HG02798 (cell line): ENCODE measurements around the gene RANBP3.
"Not testable (repeated sequence)": the region's sequence is repeated elsewhere in the genome, so short reads cannot be mapped to it uniquely, and the experiment has no call there.

Experiments used
- ATAC-seq: cut with Tn5 transposase; IDR thresholded peaks from one replicate; pipeline ENCODE4 v1.9.1; 2021; ENCODE audit warnings: mild to moderate bottlenecking; ENCODE audit not compliant: unreplicated experiment, poor library complexity

RANBP3 gene, protein sequence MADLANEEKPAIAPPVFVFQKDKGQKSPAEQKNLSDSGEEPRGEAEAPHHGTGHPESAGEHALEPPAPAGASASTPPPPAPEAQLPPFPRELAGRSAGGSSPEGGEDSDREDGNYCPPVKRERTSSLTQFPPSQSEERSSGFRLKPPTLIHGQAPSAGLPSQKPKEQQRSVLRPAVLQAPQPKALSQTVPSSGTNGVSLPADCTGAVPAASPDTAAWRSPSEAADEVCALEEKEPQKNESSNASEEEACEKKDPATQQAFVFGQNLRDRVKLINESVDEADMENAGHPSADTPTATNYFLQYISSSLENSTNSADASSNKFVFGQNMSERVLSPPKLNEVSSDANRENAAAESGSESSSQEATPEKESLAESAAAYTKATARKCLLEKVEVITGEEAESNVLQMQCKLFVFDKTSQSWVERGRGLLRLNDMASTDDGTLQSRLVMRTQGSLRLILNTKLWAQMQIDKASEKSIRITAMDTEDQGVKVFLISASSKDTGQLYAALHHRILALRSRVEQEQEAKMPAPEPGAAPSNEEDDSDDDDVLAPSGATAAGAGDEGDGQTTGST

DNA sequence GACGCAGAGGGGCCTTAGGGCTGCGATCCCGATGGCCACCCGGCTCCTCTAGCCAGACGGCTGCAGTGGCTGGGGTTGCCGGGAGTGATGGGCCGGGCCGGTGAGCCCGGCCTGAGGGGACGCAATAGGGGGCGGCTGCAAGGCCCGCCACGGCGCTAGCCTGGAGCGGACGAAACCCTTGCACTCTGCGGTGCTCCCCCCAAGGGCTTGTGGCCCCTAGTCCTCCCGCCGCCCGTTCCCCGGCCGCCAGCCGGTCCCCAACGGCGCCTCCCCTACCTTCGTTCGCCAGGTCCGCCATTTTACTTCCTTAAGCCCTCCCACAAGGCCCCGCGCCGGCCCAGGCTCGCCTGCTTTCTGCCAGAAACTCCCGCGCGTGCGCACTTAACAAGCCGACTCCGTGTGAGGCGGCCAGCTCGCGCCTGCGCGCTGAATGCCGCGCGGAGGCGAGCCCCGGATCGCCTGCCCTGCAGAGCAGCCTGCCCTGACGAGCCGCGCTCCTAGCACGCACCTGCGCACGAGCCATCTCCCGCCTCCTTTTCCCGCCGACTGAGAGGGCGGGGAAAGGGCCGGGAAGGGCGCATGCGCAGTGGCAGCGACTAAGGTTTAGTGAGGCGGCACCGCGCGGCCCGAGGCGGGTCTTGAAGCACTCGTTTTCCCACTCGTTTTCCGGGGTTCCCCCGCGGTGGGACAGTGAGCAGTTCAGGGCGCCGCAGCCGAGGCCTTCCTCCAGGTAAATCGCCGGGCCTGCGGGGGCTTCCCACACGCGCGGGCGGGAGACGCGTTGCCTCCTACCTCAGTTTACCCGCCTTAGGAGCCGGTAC lies at the start of gene RANBP3:
RANBP3 (minus strand) TSS at position 356 of the 821 bp plus-strand sequence; CDS start at position 298, 58 bp downstream.
- peak; percentile 96 for ATAC-seq

DNA sequence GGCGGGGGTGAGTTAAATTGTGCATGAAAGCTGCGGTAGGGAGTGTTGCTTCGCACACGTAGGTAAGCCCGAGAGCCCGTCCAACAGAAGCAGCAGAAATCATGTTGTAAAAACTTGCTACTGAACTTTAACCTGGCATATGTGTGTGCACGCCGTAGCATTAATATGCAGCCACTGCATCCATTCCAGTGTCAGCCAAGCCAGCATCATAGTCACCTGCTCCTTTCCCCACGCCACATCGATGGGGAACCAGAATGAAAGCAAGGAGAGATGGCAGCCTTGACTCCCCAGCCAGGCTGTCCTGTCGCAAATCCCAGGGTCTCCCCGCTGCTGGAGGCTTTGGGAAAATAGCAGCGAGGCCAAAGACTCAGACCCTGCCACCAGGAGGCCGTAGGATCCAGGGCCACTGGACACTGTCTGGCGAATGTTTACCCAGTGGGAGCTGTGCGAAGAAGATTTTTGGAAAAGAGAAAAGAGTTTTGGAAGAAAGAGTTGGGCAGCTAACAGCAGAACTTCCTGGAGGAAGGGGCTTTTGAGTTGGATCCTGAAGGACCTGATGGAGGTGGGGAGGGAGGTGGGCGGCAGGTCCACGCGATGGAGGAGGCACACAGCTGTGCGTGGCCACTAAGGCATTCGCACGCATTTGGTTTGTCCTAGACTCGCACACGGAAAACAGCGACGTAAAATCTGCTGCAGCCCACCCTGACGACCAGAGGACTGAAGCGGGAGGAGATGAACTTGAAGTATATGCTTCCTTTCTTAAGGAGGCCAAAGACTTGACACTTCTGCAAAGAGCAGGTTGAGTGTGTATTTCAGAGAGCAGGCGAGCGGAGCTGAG lies 48.7 kb upstream of the RANBP3 start:
- ATAC-seq: no peak

DNA sequence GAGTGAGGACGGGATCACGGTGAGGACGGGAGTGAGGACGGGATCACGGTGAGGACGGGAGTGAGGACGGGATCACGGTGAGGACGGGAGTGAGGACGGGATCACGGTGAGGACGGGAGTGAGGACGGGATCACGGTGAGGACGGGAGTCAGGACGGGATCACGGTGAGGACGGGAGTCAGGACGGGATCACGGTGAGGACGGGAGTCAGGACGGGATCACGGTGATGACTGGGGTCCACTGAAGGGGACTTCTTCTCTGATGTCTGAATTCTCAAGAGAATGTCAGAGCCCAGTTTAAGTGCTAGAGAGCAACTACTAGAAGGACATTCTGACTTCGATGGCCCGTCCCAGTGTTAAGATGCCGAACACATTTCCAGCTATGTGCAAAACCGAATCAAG lies 46.8 kb upstream of the RANBP3 start:
- ATAC-seq: not testable (repeated sequence)

DNA sequence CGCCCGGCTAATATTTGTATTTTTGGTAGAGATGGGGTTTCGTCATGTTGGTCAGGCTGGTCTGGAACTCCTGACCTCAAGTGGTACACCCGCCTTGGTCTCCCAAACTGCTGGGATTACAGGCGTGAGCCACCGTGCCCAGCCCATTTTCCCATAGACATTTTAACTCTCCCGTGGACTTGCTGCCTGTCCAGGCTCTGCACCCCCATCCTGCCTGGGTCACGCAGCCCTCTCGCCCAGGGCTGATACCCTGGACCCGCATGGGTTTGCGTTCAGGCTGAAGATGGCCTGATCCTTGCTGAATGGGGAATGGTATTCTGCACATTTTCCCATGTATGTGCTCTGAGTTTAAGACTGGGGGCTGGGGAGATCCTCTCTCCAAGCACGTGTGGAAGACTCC lies 46.0 kb upstream of the RANBP3 start:
- no peak for ATAC-seq

DNA sequence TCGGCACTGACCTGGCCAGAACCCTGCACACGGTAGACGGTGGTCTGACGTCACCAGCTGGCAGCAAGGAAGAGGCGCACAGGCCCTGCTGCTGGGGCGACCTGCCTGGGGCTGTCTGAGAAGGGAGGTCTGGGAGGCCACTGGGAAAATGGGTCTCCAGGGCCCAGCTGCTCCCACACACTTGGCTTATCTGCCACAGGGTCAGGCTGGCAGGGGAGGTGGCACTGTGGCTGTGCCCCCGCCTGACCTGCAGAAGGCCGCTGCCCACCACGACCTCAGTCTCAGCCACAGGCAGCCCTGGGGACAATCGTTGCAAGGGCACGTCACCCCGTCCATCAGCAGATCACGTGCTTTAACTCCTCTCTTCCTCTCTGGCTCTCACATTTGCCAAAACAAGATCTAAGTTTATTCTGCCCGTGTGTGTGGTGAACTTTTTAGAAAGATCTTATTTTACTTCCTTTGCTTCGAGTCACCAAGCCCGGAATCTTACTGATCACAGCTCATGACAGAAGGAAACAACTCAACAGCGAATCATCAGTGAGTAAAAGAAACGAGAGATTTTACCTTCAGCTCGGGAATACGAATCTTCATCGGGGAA lies 45.2 kb upstream of the RANBP3 start:
- no peak for ATAC-seq

DNA sequence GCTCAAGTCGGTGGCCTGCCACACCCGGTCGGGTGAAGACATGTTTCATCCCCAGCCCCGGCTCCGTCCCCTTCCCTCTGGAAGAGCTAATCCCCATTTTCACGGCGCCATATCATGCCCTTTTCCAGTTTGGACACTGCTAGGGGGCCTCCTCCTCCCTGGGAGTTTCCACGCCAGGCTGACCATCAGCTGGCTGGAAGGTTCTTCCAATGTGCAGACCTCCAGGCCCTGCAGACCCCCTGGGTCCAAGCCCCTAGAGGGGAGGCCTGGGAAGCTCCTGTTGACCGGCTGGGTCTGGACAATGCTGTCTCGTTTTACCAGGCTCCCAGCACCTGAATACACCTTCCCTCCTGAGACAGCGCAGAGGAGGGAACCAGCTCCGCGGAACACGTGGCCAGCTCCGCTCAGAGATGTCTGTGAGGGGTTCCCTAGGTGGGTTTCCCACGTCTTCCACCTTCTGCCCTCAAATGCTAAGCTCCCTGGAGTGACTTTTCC lies 44.7 kb upstream of the RANBP3 start:
- ATAC-seq: no peak

DNA sequence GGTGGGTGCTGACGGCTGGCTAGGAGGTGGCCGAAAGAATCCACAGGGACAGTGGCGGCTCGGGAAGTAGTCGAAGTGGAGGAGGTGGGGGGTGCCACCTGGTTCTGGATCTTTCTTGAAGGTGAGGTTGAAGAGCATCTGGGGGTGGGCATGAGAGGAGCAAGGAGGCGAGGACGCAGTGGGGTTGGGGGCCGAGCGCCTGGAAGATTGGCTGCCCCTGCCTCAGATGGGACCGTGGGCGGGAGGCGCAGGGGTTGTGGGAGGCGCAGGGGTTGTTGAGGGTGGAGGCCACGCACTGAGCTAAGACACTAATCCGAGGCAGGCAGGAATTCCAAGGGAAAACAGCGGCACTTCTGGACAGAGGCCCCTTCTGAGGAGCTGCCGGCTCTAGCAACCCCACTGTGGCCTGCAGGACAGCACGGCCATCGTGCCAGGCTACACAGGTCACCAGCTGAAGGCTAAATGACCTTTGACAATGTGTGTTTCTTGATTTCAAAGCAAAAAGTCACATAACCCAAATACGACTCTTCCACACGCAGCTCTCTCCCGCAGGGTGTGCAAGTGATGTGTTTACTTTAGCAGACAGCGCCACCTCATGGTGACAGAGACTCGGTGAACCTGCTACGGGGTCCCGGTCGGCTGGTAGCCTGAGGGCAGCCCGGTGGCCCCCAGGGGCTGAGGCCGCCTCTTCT lies 44.1 kb upstream of the RANBP3 start:
- no peak for ATAC-seq

DNA sequence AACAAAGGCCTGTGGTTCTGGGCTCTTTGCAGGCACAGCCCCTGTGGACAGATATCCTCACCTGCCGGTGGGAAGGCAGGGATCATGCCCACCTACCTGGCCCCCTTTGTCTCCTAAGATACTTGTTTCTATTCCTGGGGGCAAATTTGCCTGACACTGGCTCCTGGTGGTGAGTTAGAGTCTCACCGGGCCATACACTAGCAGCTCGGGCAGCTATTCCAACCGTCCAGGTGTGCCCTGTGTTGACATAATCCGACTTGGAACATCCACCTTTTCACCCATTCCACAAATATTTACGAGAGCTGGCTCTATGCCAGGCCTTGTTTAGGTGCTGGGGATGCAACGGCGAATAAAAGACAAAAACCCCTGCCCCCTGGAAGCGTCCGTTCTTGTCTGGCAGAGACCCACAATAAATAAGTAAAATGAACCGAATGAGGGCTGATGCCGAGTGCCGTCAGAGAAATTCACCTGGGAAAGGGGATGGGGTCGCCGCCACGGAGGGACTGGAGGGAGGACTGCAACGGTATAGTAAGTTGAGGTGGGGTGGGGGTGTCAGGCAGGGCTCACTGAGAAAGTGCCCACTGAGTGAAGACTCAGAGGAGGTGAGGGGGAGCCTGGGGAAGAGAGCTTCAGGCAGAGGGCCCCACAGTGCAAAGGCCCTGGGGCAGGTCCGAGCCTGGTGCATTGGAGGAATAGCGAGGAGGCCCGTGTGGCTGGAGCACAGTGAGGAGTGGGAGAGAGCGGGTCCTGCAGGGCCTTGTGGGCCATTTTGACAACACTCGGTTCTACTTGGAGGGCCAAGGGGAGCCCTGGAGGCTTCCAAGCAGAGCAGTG lies 43.2 kb upstream of the RANBP3 start:
- ATAC-seq: no peak

DNA sequence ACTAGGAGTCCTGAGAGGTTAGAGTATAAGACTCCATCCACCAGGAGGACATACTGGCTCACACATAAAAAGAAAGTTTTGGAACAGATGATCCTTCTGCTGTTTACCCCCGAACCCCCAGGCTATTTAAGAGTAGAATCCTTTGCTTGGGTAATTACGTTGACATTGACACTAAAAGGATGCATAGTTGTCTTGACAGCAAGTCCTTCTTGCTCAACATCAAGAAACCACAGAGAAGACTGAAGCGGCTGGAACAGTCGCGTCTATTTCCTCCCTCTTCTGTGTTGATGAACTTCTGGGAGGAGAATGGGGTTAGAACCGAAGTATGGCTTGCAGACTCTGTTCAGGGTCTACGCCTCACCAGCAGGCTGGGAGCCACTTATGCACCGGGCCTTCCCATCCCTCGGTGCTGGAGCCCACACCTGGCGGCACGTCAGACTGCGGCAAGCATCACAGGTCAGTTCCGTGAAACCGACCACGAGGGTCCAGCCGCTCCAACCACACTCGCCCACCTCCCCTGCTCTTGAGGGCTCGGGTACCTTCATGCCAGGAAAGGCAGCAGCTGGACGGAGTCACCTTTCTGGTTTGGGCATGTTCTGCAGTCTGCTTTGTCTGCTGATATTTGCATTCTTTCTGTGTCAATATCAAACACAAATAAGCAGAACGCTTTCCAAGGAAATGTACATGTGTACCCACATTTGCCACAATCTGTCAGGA lies 42.4 kb upstream of the RANBP3 start:
- no peak for ATAC-seq

DNA sequence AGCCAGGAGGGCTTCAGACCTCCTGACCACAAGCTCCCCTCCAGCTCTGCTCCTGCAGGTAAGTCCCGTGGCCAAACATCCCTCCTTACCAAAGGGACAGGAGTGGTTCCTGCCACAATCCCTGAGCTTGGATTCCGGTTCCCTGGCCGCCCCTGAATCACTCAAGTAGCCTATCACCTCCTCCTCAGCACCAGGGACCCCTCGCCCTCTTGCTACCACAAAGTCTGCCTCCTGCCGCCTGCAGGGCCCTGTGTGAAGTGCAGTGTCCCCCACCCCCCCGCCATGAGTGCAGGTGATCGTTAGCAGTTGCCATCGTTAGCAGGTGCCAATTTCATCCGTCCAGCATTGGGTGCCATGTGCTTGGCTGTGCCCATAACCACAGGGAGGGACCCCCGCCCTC lies 40.8 kb upstream of the RANBP3 start:
- no peak for ATAC-seq

DNA sequence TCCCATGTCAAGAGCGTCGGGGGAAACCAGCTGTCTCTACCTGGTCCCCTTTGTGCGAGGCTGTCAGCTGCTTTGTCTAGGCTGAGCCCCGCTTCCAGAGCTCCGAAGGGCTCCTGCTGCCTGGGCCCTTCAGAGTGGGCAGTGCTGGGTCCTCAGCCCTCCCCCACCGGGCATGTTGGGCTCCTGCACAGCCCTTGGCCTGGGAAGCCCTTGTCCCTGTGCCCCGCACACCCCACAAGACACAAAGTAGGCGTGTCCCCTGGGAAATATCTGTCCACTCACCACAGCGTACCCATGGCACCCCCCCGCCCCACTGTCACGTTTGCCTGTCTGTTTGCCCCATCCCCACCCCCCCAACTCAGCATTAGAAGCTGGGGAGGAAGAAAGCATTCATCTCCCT lies 39.6 kb upstream of the RANBP3 start:
- no peak for ATAC-seq

DNA sequence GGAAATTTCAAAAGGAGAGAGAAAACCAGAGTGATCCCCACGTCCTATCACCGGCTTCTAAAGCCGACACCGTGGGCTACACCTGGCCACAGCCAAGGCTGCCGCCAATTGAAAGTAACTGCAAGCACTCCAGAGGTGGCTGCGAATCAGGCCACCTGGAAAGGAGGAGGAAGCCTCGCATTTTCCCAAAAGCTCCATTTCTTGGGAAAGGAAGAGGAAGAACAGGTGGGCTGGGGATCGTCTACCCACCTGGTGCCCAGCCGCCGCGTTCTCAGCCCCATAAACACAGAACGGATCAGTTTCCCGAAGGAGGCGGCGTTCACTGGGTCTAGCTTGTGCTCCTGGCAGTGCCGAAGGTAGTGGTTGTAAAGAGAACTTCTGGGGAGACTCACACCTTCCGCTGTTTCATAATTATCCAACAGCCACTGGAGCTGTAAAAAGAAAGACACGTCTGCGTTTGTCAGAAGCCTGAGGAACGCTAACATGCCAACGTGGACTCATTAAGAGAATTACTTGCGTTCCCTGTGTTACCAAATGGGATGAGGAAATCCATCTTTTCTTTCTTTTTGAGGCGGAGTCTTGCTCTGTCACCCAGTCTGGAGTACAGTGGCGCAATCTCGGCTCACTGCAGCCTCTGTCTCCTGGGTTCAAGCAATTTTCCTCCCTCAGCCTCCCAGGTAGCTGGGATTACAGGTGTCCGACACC lies 38.1 kb upstream of the RANBP3 start:
- ATAC-seq: no peak

DNA sequence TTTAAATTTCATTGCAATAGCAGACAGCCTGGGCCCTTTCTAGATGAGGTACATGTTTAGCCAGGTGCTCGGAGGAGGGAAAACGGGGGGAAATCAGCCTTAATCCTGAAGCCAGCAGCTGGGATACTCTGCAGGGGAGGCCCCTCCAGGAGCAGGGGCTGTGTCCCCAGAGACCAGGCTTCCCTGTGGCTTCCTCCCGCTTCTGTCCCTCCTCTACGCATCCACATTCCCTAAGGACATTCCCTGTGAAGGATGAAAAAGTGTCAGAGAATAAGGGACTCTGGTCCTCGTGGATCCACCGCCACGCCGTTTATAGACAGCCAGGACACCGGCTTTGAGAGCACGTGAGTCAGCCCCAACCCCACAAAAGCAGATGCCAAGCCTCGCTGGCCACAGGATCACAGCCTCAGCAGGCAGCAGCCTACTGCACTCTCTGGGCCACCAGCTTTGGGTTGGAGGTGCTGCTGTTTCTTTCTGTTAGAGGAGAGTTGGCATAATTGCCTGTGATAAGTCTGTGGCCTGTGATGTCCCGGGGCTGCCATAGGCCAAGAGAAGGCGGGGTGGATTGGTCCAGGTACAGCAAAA lies 36.7 kb upstream of the RANBP3 start:
- no peak for ATAC-seq

DNA sequence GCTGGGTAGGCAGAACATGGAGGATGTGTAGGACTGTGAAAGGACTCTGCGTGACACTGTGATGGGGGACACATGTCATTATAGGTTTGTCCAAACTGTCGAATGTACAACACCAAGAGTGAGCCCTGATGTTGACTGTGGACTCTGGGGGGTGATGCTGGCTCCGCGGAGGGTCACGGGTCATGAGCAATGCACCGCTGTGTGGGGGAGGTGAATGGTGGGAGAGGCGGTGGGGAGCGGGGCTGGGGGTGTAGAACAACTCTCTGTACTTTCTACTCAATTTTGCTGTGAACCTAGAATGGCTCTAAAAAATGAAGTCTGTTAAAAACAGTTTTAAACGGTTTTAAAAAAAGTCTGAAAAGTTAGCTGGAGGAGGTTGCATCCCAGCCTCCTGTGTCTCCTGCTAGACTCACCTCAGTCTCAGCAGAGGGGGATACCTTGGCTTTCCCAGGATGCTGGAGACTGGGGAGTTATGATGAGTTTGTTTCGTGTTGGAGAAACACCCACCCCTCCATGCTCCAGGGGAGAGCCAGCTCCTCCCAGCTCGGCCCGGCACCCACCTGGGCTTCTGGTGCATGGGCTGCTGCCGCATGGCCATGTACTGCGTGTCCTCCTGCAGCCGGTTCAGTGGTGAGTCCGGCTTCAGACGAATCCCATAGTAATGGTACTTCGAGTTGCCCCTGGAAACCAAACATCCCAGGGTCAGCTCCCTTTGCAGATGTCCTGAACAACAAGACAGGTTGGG lies 34.7 kb upstream of the RANBP3 start:
- no peak for ATAC-seq

DNA sequence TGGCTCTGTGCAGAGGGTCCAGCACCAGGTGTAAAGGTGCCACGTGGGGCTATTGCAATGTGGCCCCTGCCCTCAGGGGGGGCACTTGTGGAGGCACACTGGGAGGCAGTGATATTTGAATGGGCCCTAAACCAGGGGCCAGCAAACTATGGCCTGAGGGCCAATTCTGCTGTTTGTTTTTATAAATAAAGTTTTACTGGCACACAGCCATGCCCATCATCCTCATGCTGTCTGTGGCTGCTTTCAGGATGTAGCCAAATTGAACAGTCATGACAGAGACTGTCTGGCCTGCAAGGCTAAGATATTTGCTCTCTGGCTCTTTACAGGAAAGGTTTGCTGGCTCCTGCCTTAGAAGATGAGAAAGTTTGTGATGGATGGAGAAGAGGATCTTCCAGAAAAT lies 33.9 kb upstream of the RANBP3 start:
- no peak for ATAC-seq

DNA sequence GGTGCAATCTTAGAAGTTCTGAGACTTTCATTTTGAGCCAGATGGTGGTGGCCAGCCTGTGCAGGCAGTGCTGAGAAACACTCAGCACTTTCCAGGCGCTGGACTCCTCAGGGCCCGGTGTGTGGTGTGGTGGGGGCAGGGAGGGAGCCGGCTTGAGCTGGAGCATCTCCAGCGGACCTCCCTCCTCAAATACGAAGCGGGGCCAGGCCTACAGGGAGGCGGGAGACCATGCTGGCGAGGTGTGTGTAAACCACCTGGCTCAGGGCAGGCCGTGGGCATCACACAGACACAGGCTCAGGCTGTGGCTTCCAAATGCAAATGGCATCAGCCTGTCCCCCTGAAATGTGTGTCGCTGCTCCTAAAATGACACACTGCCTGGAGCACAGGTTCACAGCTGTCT lies 33.3 kb upstream of the RANBP3 start:
- ATAC-seq: no peak
